GM23338 (cell line): Measurements from ENCODE around the gene STAT4. TPM values are rescaled to one million over a fixed set of nuclear protein-coding genes. Genes with fewer than 3 reads are reported as not detected.

Experiments
- ATAC-seq: fragments of 200-7000 bp; cut with Tn5 transposase; 3 replicates; pipeline ENCODE4 v1.9.1; 2020
- DNase-seq: peaks from one replicate; pipeline ENCODE4 v3.0.0-alpha.2; 2015; ENCODE audit warnings: low spot score
- H2AFZ ChIP-seq: fragments of 200-600 bp; sonication (generic); 2 replicates; pipeline ENCODE4 v1.8.0; 2016; ENCODE audit warnings: antibody characterized with exemption, mild to moderate bottlenecking, moderate library complexity
- H3F3A ChIP-seq: fragments of 200-600 bp; sonication (generic); replicated peaks from 2 replicates; pipeline ENCODE4 v1.8.0; 2017; ENCODE audit warnings: antibody characterized with exemption, mixed run types, low read depth
- H3K27ac ChIP-seq: fragments of 200-600 bp; sonication (generic); 2 replicates; pipeline ENCODE4 v1.6.1; 2016; ENCODE audit warnings: low read depth
- H3K27me3 ChIP-seq: fragments of 200-600 bp; sonication (generic); 2 replicates; pipeline ENCODE4 v1.8.0; 2016; ENCODE audit warnings: mild to moderate bottlenecking, mixed run types, moderate library complexity; ENCODE audit not compliant: insufficient read depth
- H3K36me3 ChIP-seq: fragments of 200-600 bp; sonication (generic); 2 replicates; pipeline ENCODE4 v1.8.0; 2016; ENCODE audit warnings: mild to moderate bottlenecking; ENCODE audit not compliant: insufficient read depth
- H3K4me1 ChIP-seq: fragments of 200-600 bp; sonication (generic); 2 replicates; pipeline ENCODE4 v1.8.0; 2016; ENCODE audit warnings: mild to moderate bottlenecking, moderate library complexity; ENCODE audit not compliant: insufficient read depth
- H3K4me2 ChIP-seq: fragments of 200-600 bp; sonication (generic); 2 replicates; pipeline ENCODE4 v1.7.1; 2017; ENCODE audit warnings: mixed run types
- H3K4me3 ChIP-seq: fragments of 200-600 bp; sonication (generic); 2 replicates; pipeline ENCODE4 v1.6.1; 2016; ENCODE audit warnings: mixed run types
- H3K79me2 ChIP-seq: fragments of 200-600 bp; sonication (generic); replicated peaks from 2 replicates; pipeline ENCODE4 v1.8.0; 2017; ENCODE audit warnings: mild to moderate bottlenecking; ENCODE audit not compliant: insufficient read depth
- H3K9me2 ChIP-seq: fragments of 200-600 bp; sonication (generic); 2 replicates; pipeline ENCODE4 v1.8.0; 2017; ENCODE audit not compliant: insufficient read depth
- H4K20me1 ChIP-seq: fragments of 200-600 bp; sonication (generic); replicated peaks from 2 replicates; pipeline ENCODE4 v1.8.0; 2017; ENCODE audit warnings: mild to moderate bottlenecking; ENCODE audit not compliant: insufficient read depth
- H3K27ac Mint-ChIP-seq: 2 replicates; pipeline ENCODE4 v1.8.0; 2020; ENCODE audit warnings: inconsistent platforms, mild to moderate bottlenecking, moderate library complexity, mixed read lengths
- H3K27me3 Mint-ChIP-seq: 3 replicates; pipeline ENCODE4 v1.8.0; 2022; ENCODE audit warnings: low read depth, mild to moderate bottlenecking, moderate library complexity, mixed read lengths, inconsistent platforms; ENCODE audit not compliant: insufficient read depth, poor library complexity
- H3K36me3 Mint-ChIP-seq: 3 replicates; pipeline ENCODE4 v1.8.0; 2021; ENCODE audit warnings: low read depth, mild to moderate bottlenecking, inconsistent platforms, moderate library complexity, mixed read lengths
- H3K4me1 Mint-ChIP-seq: 3 replicates; pipeline ENCODE4 v1.8.0; 2020; ENCODE audit warnings: mild to moderate bottlenecking, inconsistent platforms, mixed read lengths
- H3K4me3 Mint-ChIP-seq: 3 replicates; pipeline ENCODE4 v1.8.0; 2021; ENCODE audit warnings: moderate library complexity, mild to moderate bottlenecking, inconsistent platforms, mixed read lengths
- H3K9me3 Mint-ChIP-seq: 3 replicates; pipeline ENCODE4 v1.8.0; 2020; ENCODE audit warnings: moderate library complexity, mild to moderate bottlenecking, inconsistent platforms, mixed read lengths
- EZH2phosphoT487 ChIP-seq: fragments of 200-600 bp; sonication (generic); IDR thresholded peaks from one replicate; pipeline ENCODE4 v1.8.1; 2018; ENCODE audit warnings: antibody characterized with exemption; ENCODE audit not compliant: unreplicated experiment
- NANOG ChIP-seq: IDR thresholded peaks from 2 replicates; pipeline ENCODE4 v1.6.1; 2016; ENCODE audit warnings: antibody characterized with exemption, borderline replicate concordance
- STAT1 ChIP-seq: IDR thresholded peaks from one replicate; pipeline ENCODE4 v1.6.1; 2016; ENCODE audit warnings: antibody characterized with exemption; ENCODE audit not compliant: unreplicated experiment
- polyA plus RNA-seq: library from polyadenylated mRNA; unstranded; fragments of >200 nt; fragmentation: Nextera tagmentation; extraction: Ambion mirVana; gene quantifications from 2 replicates; pipeline ENCODE4 v1.2.1, GENCODE V29; 2016
- total RNA-seq: library from RNA; depleted of rRNA; stranded (reverse); fragments of >200 nt; shearing (Covaris generic); gene quantifications from 2 replicates; pipeline ENCODE4 v1.2.3, GENCODE V29; 2014
- TF ChIP-seq, protein P1 (sequence below): fragments of 250-450 bp; sonication (Bioruptor Pico); IDR thresholded peaks from 2 replicates; pipeline ENCODE4 v1.5.0; 2020; ENCODE audit warnings: mild to moderate bottlenecking, moderate library complexity
- TF ChIP-seq, protein P2 (sequence below), 2 experiments: fragments of 200-600 bp in 1 of 2; sonication (generic) in 1 of 2; conservative IDR thresholded peaks; 2 replicates each; pipeline versions ENCODE4 v1.5.1 to v1.6.1; 2016 to 2017; ENCODE audit warnings: antibody characterized with exemption in 2 of 2, low read depth in 2 of 2, mild to moderate bottlenecking in 2 of 2, moderate library complexity in 1 of 2

The STAT4 gene
- total and polyA plus RNA-seq, 2 experiments from 2014 or later: 0.52 to 0.86 TPM

DNA sequence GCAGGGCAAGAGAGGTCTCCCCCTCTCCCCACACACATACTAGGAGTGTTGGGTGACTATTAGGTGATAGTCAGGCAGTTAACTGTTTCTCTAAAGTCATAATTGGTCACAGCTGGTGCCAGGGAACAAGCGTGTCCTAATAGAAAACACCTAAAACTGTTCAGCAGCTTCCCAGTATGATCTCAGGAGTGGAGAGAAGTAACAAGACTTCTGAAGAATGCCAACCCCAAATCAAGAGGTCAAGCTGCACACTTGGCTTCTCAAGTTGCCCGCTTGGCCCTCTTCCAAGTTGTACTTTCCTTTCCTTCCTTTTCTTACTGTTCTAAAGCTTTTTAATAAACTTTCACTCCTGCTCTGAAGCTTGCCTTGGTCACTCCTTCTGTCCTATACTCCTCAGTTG, 114.4 kb downstream of the STAT4 start (continued):
- TF ChIP-seq, protein P1, sequence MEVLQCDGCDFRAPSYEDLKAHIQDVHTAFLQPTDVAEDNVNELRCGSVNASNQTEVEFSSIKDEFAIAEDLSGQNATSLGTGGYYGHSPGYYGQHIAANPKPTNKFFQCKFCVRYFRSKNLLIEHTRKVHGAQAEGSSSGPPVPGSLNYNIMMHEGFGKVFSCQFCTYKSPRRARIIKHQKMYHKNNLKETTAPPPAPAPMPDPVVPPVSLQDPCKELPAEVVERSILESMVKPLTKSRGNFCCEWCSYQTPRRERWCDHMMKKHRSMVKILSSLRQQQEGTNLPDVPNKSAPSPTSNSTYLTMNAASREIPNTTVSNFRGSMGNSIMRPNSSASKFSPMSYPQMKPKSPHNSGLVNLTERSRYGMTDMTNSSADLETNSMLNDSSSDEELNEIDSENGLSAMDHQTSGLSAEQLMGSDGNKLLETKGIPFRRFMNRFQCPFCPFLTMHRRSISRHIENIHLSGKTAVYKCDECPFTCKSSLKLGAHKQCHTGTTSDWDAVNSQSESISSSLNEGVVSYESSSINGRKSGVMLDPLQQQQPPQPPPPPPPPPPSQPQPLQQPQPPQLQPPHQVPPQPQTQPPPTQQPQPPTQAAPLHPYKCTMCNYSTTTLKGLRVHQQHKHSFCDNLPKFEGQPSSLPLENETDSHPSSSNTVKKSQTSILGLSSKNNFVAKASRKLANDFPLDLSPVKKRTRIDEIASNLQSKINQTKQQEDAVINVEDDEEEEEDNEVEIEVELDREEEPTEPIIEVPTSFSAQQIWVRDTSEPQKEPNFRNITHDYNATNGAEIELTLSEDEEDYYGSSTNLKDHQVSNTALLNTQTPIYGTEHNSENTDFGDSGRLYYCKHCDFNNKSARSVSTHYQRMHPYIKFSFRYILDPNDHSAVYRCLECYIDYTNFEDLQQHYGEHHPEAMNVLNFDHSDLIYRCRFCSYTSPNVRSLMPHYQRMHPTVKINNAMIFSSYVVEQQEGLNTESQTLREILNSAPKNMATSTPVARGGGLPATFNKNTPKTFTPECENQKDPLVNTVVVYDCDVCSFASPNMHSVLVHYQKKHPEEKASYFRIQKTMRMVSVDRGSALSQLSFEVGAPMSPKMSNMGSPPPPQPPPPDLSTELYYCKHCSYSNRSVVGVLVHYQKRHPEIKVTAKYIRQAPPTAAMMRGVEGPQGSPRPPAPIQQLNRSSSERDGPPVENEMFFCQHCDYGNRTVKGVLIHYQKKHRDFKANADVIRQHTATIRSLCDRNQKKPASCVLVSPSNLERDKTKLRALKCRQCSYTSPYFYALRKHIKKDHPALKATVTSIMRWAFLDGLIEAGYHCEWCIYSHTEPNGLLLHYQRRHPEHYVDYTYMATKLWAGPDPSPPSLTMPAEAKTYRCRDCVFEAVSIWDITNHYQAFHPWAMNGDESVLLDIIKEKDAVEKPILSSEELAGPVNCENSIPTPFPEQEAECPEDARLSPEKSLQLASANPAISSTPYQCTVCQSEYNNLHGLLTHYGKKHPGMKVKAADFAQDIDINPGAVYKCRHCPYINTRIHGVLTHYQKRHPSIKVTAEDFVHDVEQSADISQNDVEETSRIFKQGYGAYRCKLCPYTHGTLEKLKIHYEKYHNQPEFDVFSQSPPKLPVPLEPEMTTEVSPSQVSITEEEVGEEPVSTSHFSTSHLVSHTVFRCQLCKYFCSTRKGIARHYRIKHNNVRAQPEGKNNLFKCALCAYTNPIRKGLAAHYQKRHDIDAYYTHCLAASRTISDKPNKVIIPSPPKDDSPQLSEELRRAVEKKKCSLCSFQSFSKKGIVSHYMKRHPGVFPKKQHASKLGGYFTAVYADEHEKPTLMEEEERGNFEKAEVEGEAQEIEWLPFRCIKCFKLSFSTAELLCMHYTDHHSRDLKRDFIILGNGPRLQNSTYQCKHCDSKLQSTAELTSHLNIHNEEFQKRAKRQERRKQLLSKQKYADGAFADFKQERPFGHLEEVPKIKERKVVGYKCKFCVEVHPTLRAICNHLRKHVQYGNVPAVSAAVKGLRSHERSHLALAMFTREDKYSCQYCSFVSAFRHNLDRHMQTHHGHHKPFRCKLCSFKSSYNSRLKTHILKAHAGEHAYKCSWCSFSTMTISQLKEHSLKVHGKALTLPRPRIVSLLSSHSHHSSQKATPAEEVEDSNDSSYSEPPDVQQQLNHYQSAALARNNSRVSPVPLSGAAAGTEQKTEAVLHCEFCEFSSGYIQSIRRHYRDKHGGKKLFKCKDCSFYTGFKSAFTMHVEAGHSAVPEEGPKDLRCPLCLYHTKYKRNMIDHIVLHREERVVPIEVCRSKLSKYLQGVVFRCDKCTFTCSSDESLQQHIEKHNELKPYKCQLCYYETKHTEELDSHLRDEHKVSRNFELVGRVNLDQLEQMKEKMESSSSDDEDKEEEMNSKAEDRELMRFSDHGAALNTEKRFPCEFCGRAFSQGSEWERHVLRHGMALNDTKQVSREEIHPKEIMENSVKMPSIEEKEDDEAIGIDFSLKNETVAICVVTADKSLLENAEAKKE (CRISPR knock-in tag): no peak

DNA sequence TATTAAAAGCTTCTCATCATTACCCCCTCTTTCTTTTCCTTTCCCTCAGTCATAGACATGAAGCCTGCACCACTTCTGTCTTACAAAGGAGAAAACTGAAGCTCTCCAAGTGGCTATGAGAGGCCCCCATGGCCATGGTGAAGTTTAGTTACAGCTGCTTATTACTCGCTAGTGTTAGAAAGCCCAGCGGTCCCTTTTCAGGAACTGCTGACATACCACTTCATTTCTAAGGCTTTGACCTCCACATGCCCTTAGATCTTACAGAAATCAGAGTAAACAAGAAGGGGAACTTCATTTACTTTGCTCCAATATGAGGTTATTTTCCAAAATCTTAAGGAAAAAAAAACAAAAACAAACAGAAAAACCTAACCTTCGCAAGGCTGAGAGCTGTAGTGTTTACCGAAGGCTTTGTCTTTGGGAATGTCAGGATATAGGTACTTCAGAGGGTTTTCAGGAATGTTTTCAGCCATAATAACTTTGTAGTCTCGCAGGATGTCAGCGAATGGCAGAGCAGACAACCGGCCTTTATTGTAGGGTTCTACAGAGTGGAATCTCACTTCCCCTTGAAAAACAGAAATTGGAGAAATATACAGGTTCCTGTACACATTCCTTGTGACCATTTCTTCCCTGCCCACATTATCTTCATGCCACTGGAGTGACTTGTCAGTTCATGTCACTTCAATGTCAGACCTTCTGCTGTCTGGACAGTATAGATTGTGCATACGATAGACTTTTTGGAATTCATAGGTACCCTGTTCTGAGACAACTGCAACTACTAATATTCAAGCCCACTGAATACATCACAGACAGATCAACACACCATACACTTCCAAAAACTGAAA, 118.0 kb downstream of the STAT4 start:
- Histone ChIP-seq H3K79me2 (no peaks in the 10 kb centered on the region), H3K4me1 (peaks cover 6% of the 10 kb centered on the region; the same call in 1 of the 2 replicates), H3K4me2 (0 out of 2 replicates have a peak overlapping the region, but pooled peaks have one; percentile 45), H3K27me3 (no peaks in the 10 kb centered on the region), H3K9me2 (no peaks in the 10 kb centered on the region), H3F3A (no peaks in the 10 kb centered on the region), H3K4me3 (no peak overlapping the region), H3K27ac (no peak overlapping the region), H3K36me3 (no peaks in the 10 kb centered on the region), H2AFZ (peak overlapping the region; percentile 93), H4K20me1 (no peaks in the 10 kb centered on the region)
- no peak for DNase-seq
- ATAC-seq: no peak; the same call in 1 of the 3 replicates
- Mint-ChIP-seq H3K9me3 (no peaks in the 10 kb centered on the region), H3K36me3 (no peaks in the 10 kb centered on the region), H3K27me3 (no peaks in the 10 kb centered on the region), H3K27ac (no peak overlapping the region), H3K4me1 (peaks cover 4% of the 10 kb centered on the region; the same call in 2 of the 3 replicates), H3K4me3 (no peak overlapping the region)
- TF ChIP-seq, protein P2, sequence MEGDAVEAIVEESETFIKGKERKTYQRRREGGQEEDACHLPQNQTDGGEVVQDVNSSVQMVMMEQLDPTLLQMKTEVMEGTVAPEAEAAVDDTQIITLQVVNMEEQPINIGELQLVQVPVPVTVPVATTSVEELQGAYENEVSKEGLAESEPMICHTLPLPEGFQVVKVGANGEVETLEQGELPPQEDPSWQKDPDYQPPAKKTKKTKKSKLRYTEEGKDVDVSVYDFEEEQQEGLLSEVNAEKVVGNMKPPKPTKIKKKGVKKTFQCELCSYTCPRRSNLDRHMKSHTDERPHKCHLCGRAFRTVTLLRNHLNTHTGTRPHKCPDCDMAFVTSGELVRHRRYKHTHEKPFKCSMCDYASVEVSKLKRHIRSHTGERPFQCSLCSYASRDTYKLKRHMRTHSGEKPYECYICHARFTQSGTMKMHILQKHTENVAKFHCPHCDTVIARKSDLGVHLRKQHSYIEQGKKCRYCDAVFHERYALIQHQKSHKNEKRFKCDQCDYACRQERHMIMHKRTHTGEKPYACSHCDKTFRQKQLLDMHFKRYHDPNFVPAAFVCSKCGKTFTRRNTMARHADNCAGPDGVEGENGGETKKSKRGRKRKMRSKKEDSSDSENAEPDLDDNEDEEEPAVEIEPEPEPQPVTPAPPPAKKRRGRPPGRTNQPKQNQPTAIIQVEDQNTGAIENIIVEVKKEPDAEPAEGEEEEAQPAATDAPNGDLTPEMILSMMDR (conservative IDR thresholded peaks at IDR 0.05; ENCODE audit: low read depth in 2 of 2): no peak
- TF ChIP-seq EZH2phosphoT487 (no peak), STAT1 (no peak), NANOG (no peak)
